ENCODE results near the gene GP1BB. TPM values are rescaled to one million over a fixed set of nuclear protein-coding genes. Genes with fewer than 3 reads are reported as not detected.
A peak's percentile ranks its signal among the peaks of the same experiment; 100 is the strongest.

Gene GP1BB
- total RNA-seq, 2 donors from 2014 or later: 6.8 to 60.3 TPM

DNA sequence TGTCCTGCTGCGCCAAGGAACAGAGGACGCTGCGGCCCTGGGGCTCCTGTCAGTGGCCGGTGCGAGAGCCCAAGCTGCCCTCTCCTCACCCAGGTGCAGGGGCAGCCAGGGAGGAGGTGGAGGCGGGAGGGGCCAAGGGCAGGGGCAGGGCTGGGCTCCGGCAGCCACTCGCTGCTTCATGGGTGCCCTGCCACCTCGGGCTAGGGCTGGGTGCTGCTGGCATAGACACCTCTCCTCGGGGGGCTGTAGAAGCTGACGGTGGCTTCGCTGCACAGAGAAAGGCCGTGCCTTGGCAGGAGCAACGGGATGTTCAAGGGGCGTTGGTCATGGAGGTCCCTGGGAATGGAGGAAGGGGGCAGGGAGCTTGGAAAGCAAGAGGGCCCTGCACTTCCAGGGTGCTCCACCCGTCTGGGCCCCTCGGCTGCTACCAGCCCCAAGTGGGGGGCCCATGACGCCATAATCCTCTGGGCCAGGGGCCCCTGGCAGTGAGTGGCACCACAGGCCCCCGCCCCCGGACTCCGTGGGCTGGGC is 35.6 kb downstream of the GP1BB start:
- no peaks in the 10 kb centered on the region for H3K36me3 ChIP-seq
- no peak for DNase-seq (ENCODE audit: low spot score)
- 48% methylated on average over 18 of the region's 21 CpGs for WGBS
- TF ChIP-seq POLR2AphosphoS5 (IDR thresholded peaks at IDR 0.05) (no peak), POLR2A (IDR thresholded peaks at IDR 0.05) (no peak), CTCF (IDR thresholded peaks at IDR 0.05) (no peak)
- H3K4me3 ChIP-seq: no peak overlapping the region
- no peaks in the 10 kb centered on the region for H3K9me3 ChIP-seq
- peaks cover 5% of the 10 kb centered on the region for H3K4me1 ChIP-seq (replicated peaks)
- peaks cover 19% of the 10 kb centered on the region for H3K27me3 ChIP-seq (replicated peaks; ENCODE audit: insufficient read depth)
- intact Hi-C loops (cut with DNase I): no loop called here
- no peak overlapping the region for H3K27ac ChIP-seq

- no peak for DNase-seq (ENCODE audit: low spot score)
- H3K36me3 ChIP-seq: no peaks in the 10 kb centered on the region
- H3K9me3 ChIP-seq: no peaks in the 10 kb centered on the region
- H3K27ac ChIP-seq: no peak overlapping the region
- H3K27me3 ChIP-seq (replicated peaks; ENCODE audit: insufficient read depth): peaks cover 17% of the 10 kb centered on the region
- H3K4me3 ChIP-seq: no peak overlapping the region
- intact Hi-C loops (cut with DNase I): no loop called here
- WGBS: 21% methylated on average over 36 of the region's 43 CpGs
- TF ChIP-seq POLR2A (IDR thresholded peaks at IDR 0.05) (no peak), CTCF (IDR thresholded peaks at IDR 0.05) (no peak), POLR2AphosphoS5 (IDR thresholded peaks at IDR 0.05) (no peak)
- peaks cover 5% of the 10 kb centered on the region for H3K4me1 ChIP-seq (replicated peaks)
Measured at GRCh38 chr22:19759427-19760057, 36.2 kb downstream of the GP1BB start.

DNA sequence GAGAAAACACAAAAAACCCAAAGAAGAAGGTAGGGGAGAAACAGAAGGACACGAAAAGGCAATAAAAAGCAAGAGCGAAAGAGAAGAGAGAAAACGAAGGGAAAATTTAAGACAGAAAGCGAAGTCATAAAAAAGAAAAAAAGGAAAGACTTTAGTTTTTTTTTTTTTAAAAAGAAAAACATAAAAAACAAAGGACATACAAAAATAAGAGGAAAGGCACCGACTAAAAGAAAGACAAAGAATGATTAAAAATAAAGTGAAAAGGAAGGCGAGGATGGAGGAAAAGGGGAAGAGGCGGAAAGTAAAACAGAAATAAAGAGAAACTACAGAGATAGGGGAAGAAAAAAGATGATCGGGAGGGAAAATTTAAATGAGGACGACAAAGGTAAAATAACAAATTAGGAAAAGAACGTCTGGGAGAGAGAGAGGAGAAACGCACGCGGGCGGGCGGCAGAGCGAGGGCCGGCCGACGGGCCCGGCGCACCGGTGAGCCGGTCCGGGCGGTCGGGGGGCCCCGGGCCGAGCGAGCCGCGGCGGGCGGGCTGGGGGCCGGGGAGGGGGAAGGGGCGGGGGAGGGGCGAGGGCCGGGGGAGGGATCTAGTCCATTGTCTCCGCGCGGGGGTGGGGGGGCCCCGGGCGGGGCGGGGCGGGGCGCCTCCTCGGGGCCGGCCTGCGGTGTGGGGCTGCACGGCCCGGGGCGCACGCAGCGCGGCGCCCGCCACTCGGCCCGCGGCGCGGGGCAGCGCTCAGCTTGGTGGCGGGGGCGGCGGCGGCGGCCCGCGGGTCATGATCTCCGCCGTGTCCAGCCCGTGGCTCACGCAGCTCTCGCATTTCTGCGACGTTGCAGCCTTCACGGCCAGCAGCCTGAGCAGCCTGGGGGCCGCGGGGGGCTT is 37.0 kb downstream of the GP1BB start, which contains the start of gene TBX1:
Gene TBX1, plus strand, starts transcription at position 721 of the 893 bp plus-strand sequence. Its CDS starts 66 bp downstream, at position 787.
- Histone ChIP-seq H3K9me3 (no peaks in the 10 kb centered on the region), H3K27ac (peak within 1 kb of the TSS in 1 of 2 donors; percentile 36), H3K36me3 (no peaks in the 10 kb centered on the region), H3K4me3 (peak within 1 kb of the TSS; percentile 18 to 22), H3K27me3 (replicated peaks; ENCODE audit: insufficient read depth) (peaks cover 10% of the 10 kb centered on the region), H3K4me1 (replicated peaks) (peaks cover 5% of the 10 kb centered on the region)
- TF ChIP-seq CTCF (IDR thresholded peaks at IDR 0.05): no peak
- no peak for TF ChIP-seq POLR2A (IDR thresholded peaks at IDR 0.05)
- TF ChIP-seq POLR2AphosphoS5 (IDR thresholded peaks at IDR 0.05): no peak
- DNase-seq (ENCODE audit: low spot score): no peak
- intact Hi-C loops (cut with DNase I): no loop called here
- WGBS: 7% methylated on average over 53 of the region's 79 CpGs

DNA sequence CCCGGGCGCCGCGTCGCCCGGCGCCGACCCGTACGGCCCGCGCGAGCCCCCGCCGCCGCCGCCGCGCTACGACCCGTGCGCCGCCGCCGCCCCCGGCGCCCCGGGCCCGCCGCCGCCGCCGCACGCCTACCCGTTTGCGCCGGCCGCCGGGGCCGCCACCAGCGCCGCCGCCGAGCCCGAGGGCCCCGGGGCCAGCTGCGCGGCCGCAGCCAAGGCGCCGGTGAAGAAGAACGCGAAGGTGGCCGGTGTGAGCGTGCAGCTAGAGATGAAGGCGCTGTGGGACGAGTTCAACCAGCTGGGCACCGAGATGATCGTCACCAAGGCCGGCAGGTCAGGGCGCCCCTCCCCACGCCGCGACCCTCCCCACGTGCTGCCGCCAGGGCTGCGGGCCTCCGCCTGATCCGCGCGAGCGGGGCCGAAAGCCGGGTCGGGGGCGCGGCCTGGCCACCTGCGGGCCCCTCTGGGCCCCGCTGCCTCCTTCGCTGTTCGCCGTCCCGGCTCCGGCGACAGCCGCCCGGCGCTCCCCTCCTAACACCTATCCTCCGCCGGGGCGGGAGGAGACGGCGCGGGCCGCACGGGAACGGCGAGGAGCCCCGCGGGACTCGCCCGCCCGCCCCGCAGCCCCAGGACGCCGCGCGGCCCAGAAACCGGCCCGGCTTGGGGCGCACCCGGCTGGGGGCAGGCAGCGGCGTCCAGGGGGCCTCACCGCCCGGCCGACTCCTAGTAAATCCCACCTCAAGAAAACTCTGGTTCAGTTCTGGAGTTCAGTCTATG is 37.8 kb downstream of the GP1BB start:
- TF ChIP-seq CTCF (IDR thresholded peaks at IDR 0.05) (no peak), POLR2AphosphoS5 (IDR thresholded peaks at IDR 0.05) (no peak), POLR2A (IDR thresholded peaks at IDR 0.05) (no peak)
- DNase-seq (ENCODE audit: low spot score): no peak
- Histone ChIP-seq H3K4me3 (peak overlapping the region; percentile 18 to 22), H3K36me3 (no peaks in the 10 kb centered on the region), H3K4me1 (replicated peaks) (peaks cover 5% of the 10 kb centered on the region), H3K27ac (peak overlapping the region in 1 of 2 donors; percentile 36), H3K9me3 (no peaks in the 10 kb centered on the region), H3K27me3 (replicated peaks; ENCODE audit: insufficient read depth) (peaks cover 2% of the 10 kb centered on the region)
- intact Hi-C loops (cut with DNase I): no loop called here
- WGBS: 61% methylated on average over 19 of the region's 117 CpGs

All from prostate gland (tissue), 2 donors.